Astrocyte of the spinal cord (primary cell): Measurements from ENCODE around the gene SMIM28.

Source experiments
- DNase-seq: peaks from one replicate; pipeline ENCODE4 v3.0.0; 2011; ENCODE audit warnings: low read depth, low spot score
- H3K4me3 ChIP-seq: 2 replicates; pipeline ENCODE4 v1.5.1; 2011; ENCODE audit warnings: low read depth, mild to moderate bottlenecking, low read length, moderate library complexity
- in situ Hi-C: cut with HindIII; loops from 2 replicates; pipeline ENCODE4 v1.10.0; 2017; ENCODE audit warnings: low sequenced_read_pairs
- TF ChIP-seq, protein P1 (sequence below): IDR thresholded peaks from 2 replicates; pipeline ENCODE4 v1.5.1; 2012; ENCODE audit warnings: low read depth, mild to moderate bottlenecking, low read length, inconsistent platforms

Gene SMIM28

DNA sequence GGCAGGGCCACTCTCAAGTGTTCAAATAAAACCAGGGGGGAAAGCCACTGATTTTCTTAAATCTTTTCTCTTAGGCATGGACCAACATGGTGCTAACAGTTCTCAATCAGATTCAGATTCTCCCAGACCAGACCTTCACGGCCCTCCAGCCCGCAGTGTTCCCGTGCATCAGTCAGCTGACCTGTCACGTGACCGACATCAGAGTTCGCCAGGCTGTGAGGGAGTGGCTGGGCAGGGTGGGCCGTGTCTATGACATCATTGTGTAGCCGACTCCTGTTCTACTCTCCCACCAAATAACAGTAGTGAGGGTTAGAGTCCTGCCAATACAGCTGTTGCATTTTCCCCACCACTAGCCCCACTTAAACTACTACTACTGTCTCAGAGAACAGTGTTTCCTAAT is 41.5 kb upstream of the SMIM28 start:
- in situ Hi-C loops, result no loop called here

DNA sequence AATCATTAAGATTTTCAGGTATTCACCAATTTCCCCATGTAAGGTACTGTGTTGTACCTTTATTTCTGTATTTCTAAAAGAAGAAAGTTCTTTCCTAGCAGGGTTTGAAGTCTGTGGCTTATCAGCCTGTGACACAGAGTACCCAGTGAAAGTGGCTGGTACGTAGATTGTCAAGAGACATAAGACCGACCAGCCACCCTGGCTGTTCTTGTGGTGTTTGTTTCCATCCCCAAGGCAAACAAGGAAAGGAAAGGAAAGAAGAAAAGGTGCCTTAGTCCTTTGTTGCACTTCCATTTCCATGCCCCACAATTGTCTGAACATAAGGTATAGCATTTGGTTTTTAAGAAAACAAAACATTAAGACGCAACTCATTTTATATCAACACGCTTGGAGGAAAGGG is 40.6 kb upstream of the SMIM28 start:
- H3K4me3 ChIP-seq, result no peak overlapping the region
- TF ChIP-seq, protein P1, sequence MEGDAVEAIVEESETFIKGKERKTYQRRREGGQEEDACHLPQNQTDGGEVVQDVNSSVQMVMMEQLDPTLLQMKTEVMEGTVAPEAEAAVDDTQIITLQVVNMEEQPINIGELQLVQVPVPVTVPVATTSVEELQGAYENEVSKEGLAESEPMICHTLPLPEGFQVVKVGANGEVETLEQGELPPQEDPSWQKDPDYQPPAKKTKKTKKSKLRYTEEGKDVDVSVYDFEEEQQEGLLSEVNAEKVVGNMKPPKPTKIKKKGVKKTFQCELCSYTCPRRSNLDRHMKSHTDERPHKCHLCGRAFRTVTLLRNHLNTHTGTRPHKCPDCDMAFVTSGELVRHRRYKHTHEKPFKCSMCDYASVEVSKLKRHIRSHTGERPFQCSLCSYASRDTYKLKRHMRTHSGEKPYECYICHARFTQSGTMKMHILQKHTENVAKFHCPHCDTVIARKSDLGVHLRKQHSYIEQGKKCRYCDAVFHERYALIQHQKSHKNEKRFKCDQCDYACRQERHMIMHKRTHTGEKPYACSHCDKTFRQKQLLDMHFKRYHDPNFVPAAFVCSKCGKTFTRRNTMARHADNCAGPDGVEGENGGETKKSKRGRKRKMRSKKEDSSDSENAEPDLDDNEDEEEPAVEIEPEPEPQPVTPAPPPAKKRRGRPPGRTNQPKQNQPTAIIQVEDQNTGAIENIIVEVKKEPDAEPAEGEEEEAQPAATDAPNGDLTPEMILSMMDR, result no peak
- in situ Hi-C loops, result no loop called here
- no peak for DNase-seq

More for the DNA sequence above, 41.5 kb upstream of the SMIM28 start:
- TF ChIP-seq, protein P1, result no peak
- no peak for DNase-seq
- no peak overlapping the region for H3K4me3 ChIP-seq

DNA sequence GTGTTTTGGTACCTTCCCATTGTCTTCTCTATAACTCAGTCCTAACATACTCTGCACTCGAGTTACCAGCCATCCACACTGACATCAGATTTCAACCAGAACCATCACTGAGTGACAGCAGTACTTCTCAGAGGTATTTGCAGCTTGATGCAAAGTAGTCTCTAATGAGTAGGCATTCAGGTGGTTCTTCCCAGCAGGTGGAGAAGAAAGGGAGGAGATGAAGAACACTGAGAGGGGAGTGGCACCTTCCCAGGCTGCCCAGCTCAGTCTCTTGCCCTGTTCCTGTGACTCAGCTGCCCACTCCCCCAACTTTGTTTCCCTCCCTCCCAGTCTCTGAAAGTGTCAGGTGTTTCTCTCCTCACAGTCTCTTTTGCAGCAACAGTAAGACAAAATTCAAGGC is 38.7 kb upstream of the SMIM28 start:
- no peak overlapping the region for H3K4me3 ChIP-seq
- DNase-seq, result no peak
- TF ChIP-seq, protein P1, result no peak
- in situ Hi-C loops, result no loop called here

DNA sequence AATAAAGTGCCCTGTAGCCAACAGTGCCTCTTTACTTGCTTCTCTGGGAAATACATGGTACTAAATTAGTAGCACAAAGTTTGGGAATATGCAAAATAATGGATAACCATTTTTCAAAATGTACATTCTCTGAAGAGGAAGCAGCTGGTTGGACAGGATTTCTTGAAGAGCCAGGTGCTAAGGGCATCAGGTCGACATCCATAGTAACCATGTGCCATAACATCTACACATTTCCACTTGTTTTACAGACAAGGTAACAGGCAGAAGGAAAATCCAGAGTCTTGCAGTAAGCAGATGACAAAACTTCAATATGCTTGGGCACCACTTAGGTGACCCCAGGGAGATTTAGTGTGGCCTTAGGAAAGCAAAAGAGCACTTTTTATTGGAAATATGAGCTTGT is 36.5 kb upstream of the SMIM28 start:
- no peak overlapping the region for H3K4me3 ChIP-seq
- in situ Hi-C loops, result no loop called here
- TF ChIP-seq, protein P1, result no peak
- DNase-seq, result no peak

DNA sequence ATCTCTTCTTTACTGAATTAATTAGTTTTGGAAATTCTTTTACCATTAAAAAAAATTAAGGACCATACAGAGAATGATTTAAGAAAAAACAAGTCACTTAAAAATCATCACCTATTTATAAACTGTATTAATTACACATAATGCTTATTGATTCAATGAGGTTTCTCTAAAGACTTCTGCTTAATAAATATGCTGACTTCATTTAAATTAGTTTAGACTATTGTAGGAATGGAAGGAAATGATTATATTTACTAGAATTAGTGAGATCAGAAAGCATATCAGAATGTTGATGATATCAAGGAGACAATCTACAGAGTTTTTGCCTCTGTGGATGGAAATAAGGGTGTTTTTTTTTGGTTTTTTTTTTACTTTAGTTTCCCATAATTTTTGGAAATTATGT is 34.6 kb upstream of the SMIM28 start:
- in situ Hi-C loops, result no loop called here
- TF ChIP-seq, protein P1, result no peak
- no peak for DNase-seq
- no peak overlapping the region for H3K4me3 ChIP-seq

DNA sequence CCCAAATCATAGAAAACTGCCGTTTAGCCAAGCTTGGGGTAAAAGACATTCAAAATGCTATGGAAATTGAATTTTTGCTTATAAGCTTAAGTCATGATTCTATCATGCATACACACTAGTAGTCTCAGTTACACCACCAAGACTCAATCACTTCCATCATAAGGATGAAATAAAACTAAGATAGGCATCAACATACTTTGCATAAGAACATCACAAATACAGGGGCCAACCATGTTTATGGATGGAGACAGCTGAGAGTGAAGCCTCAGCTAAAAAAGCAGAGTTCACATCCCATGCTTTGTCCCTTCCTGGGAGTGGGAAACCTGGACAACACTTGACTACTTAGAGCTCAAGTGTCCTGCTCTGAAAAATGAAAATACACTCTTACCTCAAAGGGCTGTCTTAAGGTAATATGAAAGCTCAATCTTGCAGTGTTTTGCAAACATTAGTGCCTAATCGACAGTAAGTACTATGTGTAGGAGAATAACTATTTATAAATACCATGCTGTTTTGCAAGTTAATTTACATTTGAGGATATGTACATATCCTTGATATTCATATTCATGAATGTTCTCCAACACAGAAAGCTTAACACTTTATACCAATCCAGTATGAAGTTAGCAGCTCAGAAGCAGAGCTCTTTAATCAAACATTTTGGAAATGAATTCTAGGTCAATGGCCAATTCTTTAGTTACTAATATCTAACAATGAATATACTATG is 32.0 kb upstream of the SMIM28 start:
- TF ChIP-seq, protein P1, result no peak
- in situ Hi-C loops, result no loop called here
- H3K4me3 ChIP-seq, result no peak overlapping the region
- DNase-seq, result no peak
